Uterus (tissue), 4 donors: ENCODE data around the gene FLNA. TPM values are rescaled to one million over a fixed set of nuclear protein-coding genes. Genes with fewer than 3 reads are reported as not detected.

Experiments
- DNase-seq, 2 donors: peaks; one replicate each; pipeline ENCODE4 v3.0.0-alpha.2; 2019 to 2020
- H3K27ac ChIP-seq, 2 donors: fragments of 200-600 bp; sonication (generic); 1 replicate in 1 of 2; 2 replicates in 1 of 2; pipeline ENCODE4 v1.5.1; 2016 to 2018
- H3K27me3 ChIP-seq, 2 donors: fragments of 200-600 bp; sonication (generic); one replicate each; pipeline ENCODE4 v1.5.1; 2018 to 2019; ENCODE audit warnings: control low read depth in 1 of 2
- H3K36me3 ChIP-seq, 2 donors: fragments of 200-600 bp; sonication (generic); one replicate each; pipeline ENCODE4 v1.5.1; 2019; ENCODE audit warnings: control low read depth in 1 of 2
- H3K4me1 ChIP-seq, 2 donors: fragments of 200-600 bp; sonication (generic); one replicate each; pipeline ENCODE4 v1.5.1; 2018 to 2019; ENCODE audit warnings: control low read depth in 1 of 2
- H3K4me3 ChIP-seq, 2 donors: fragments of 200-600 bp; sonication (generic); 1 replicate in 1 of 2; 2 replicates in 1 of 2; pipeline ENCODE4 v1.5.1; 2018 to 2019; ENCODE audit warnings: mild to moderate bottlenecking in 1 of 2
- H3K9me3 ChIP-seq, 2 donors: fragments of 200-600 bp; sonication (generic); one replicate each; pipeline ENCODE4 v1.5.1; 2019; ENCODE audit warnings: control low read depth in 1 of 2
- CTCF ChIP-seq, 4 experiments: fragments of 200-600 bp in 2 of 4; fragments of 450-650 bp in 2 of 4; sonication (generic) in 2 of 4; IDR thresholded peaks; one replicate each; pipeline ENCODE4 v1.5.1; 2016 to 2019; ENCODE audit warnings: antibody characterized with exemption in 4 of 4, mild to moderate bottlenecking in 2 of 4, moderate library complexity in 1 of 4
- POLR2A ChIP-seq, 2 donors: fragments of 450-650 bp; IDR thresholded peaks; one replicate each; pipeline ENCODE4 v1.6.1; 2016; ENCODE audit warnings: antibody characterized with exemption in 2 of 2, mild to moderate bottlenecking in 1 of 2, moderate library complexity in 1 of 2
- intact Hi-C: fragments of 100-400 bp; cut with DNase I; formaldehyde crosslinking; loops from one replicate; pipeline ENCODE4 v1.15.1; 2023; ENCODE audit warnings: low total_unique reads
- total RNA-seq, 4 donors: library from RNA; depleted of rRNA in 3 of 4; stranded (reverse); fragments of >200 nt in 3 of 4; gene quantifications; one replicate each; pipeline versions ENCODE4 v1.1.0 to v1.2.4, GENCODE V29; 2014 to 2023
- donor health status: DM: yes; HTN: yes; CAD: no.

Gene FLNA
- total RNA-seq, 4 donors from 2014 or later: 1,067 to 4,271 (median 2,911) TPM

- Histone ChIP-seq H3K4me1 (no peaks in the 10 kb centered on the region), H3K27me3 (no peaks in the 10 kb centered on the region), H3K9me3 (no peaks in the 10 kb centered on the region), H3K36me3 (no peaks in the 10 kb centered on the region), H3K4me3 (no peak overlapping the region), H3K27ac (peak overlapping the region in 1 of 2 donors; percentile 56)
- no peak for TF ChIP-seq CTCF (IDR thresholded peaks at IDR 0.05)
- TF ChIP-seq POLR2A (IDR thresholded peaks at IDR 0.05): no peak
- intact Hi-C loops: no loop called here
- no peak for DNase-seq
Measured at GRCh38 chrX:154358829-154359228, 15.6 kb downstream of the FLNA start.

- intact Hi-C loops: no loop called here
- no peak for TF ChIP-seq CTCF (IDR thresholded peaks at IDR 0.05)
- TF ChIP-seq POLR2A (IDR thresholded peaks at IDR 0.05): no peak
- Histone ChIP-seq H3K27me3 (no peaks in the 10 kb centered on the region), H3K9me3 (no peaks in the 10 kb centered on the region), H3K4me3 (no peak overlapping the region), H3K27ac (no peak overlapping the region), H3K4me1 (no peaks in the 10 kb centered on the region), H3K36me3 (no peaks in the 10 kb centered on the region)
- DNase-seq: no peak
Measured at GRCh38 chrX:154358011-154358410, 16.4 kb downstream of the FLNA start.

- TF ChIP-seq POLR2A (IDR thresholded peaks at IDR 0.05) (no peak), CTCF (IDR thresholded peaks at IDR 0.05) (no peak)
- Histone ChIP-seq H3K36me3 (no peaks in the 10 kb centered on the region), H3K27ac (peak overlapping the region in 1 of 2 donors; percentile 43), H3K9me3 (no peaks in the 10 kb centered on the region), H3K27me3 (no peaks in the 10 kb centered on the region), H3K4me1 (no peaks in the 10 kb centered on the region), H3K4me3 (no peak overlapping the region)
- intact Hi-C loops: no loop called here
- no peak for DNase-seq
Measured at GRCh38 chrX:154357205-154357604, 17.2 kb downstream of the FLNA start.

GRCh38 chrX:154356596-154356995 is 17.8 kb downstream of the FLNA start:
- no peak for DNase-seq
- no peaks in the 10 kb centered on the region for H3K36me3 ChIP-seq
- H3K27ac ChIP-seq: peak overlapping the region in 1 of 2 donors; percentile 43
- H3K27me3 ChIP-seq: no peaks in the 10 kb centered on the region
- H3K9me3 ChIP-seq: no peaks in the 10 kb centered on the region
- intact Hi-C loops: no loop called here
- TF ChIP-seq CTCF (IDR thresholded peaks at IDR 0.05): no peak
- no peak for TF ChIP-seq POLR2A (IDR thresholded peaks at IDR 0.05)
- H3K4me3 ChIP-seq: no peak overlapping the region
- H3K4me1 ChIP-seq: no peaks in the 10 kb centered on the region

GRCh38 chrX:154355776-154356140 is 18.7 kb downstream of the FLNA start:
- no peak for TF ChIP-seq CTCF (IDR thresholded peaks at IDR 0.05)
- TF ChIP-seq POLR2A (IDR thresholded peaks at IDR 0.05): no peak
- no peaks in the 10 kb centered on the region for H3K36me3 ChIP-seq
- H3K4me1 ChIP-seq: no peaks in the 10 kb centered on the region
- no peaks in the 10 kb centered on the region for H3K27me3 ChIP-seq
- H3K4me3 ChIP-seq: no peak overlapping the region
- intact Hi-C loops: no loop called here
- H3K9me3 ChIP-seq: no peaks in the 10 kb centered on the region
- peak overlapping the region in 1 of 2 donors; percentile 43 for H3K27ac ChIP-seq
- no peak for DNase-seq
